HG03521 (cell line): ENCODE data around the gene C2orf80.
"Not testable (repeated sequence)": the region's sequence is repeated elsewhere in the genome, so short reads cannot be mapped to it uniquely, and the experiment has no call there.

ENCODE experiments used
- ATAC-seq: cut with Tn5 transposase; IDR thresholded peaks from one replicate; pipeline ENCODE4 v1.9.1; 2021; ENCODE audit warnings: mild to moderate bottlenecking, moderate library complexity; ENCODE audit not compliant: unreplicated experiment

The C2orf80 gene

GRCh38 chr2:208189810-208190503 lies at the start of gene C2orf80:
TSS of gene C2orf80 (minus strand) at chr2:208190030. CDS start at chr2:208186986, 3,044 bp downstream.
- no peak for ATAC-seq

- ATAC-seq = no peak
Measured at GRCh38 chr2:208235860-208236259, 46.0 kb upstream of the C2orf80 start.

- no peak for ATAC-seq
Measured at GRCh38 chr2:208234786-208235185, 45.0 kb upstream of the C2orf80 start.

GRCh38 chr2:208228476-208228875 lies 38.6 kb upstream of the C2orf80 start:
- ATAC-seq = no peak

- ATAC-seq = no peak
Measured at GRCh38 chr2:208227581-208228232, 37.9 kb upstream of the C2orf80 start.

- no peak for ATAC-seq
Measured at GRCh38 chr2:208224802-208225201, 35.0 kb upstream of the C2orf80 start.

- ATAC-seq = no peak
Measured at GRCh38 chr2:208222351-208222750, 32.5 kb upstream of the C2orf80 start.

GRCh38 chr2:208221873-208222272 lies 32.0 kb upstream of the C2orf80 start:
- not testable (repeated sequence) for ATAC-seq

GRCh38 chr2:208210688-208211451 lies 21.0 kb upstream of the C2orf80 start:
- no peak for ATAC-seq

- ATAC-seq = no peak
Measured at GRCh38 chr2:208208335-208209085, 18.7 kb upstream of the C2orf80 start.

- ATAC-seq = no peak
Measured at GRCh38 chr2:208207769-208208168, 17.9 kb upstream of the C2orf80 start.

- ATAC-seq = no peak
Measured at GRCh38 chr2:208204166-208204565, 14.3 kb upstream of the C2orf80 start.

- ATAC-seq = no peak
Measured at GRCh38 chr2:208195531-208195930, 5.7 kb upstream of the C2orf80 start.

GRCh38 chr2:208192611-208193236 lies 2.9 kb upstream of the C2orf80 start:
- ATAC-seq = no peak

GRCh38 chr2:208189069-208189809 lies 591 bp downstream of the C2orf80 start:
- ATAC-seq = no peak

- ATAC-seq = no peak
Measured at GRCh38 chr2:208186893-208187292, 2.9 kb downstream of the C2orf80 start.

- no peak for ATAC-seq
Measured at GRCh38 chr2:208186465-208186864, 3.4 kb downstream of the C2orf80 start.

- no peak for ATAC-seq
Measured at GRCh38 chr2:208183972-208184705, 5.7 kb downstream of the C2orf80 start.

- no peak for ATAC-seq
Measured at GRCh38 chr2:208183526-208183925, 6.3 kb downstream of the C2orf80 start.
